Activated T-cell treated with anti-CD3 and anti-CD28 coated beads for 48 hours (primary cell): Measurements from ENCODE around the gene NBPF4.
"Not testable (repeated sequence)": the region's sequence is repeated elsewhere in the genome, so short reads cannot be mapped to it uniquely, and the experiment has no call there.

Experiments used
- DNase-seq: peaks from one replicate; pipeline ENCODE4 v3.0.0-alpha.2; 2020; ENCODE audit warnings: low read depth

Gene NBPF4

DNA sequence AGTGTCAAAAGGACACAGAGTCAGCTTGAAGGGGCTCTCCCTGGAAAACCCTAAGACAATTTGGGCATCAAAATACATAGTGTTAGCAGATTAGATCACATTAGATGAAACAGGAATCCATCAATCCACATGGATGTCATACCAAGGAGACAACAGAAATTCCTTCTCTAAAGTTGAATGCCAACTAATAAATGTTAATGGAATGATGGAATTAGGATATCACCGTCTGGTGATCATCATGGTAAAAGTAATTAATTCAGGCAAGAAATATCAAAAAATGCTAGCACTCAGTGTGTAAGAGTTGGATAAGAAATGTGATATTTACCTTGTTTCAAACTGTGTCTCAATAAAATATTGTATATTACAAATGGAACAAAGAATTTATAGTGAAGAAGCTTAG is 32.9 kb downstream of the NBPF4 start:
- no peak for DNase-seq

- DNase-seq = no peak
Observed at GRCh38 chr1:108209456-108210108, 34.3 kb downstream of the NBPF4 start.

- DNase-seq = no peak
Observed at GRCh38 chr1:108208724-108209446, 35.0 kb downstream of the NBPF4 start.

- DNase-seq = not testable (repeated sequence)
Observed at GRCh38 chr1:108203582-108203981, 40.3 kb downstream of the NBPF4 start.

- no peak for DNase-seq
Observed at GRCh38 chr1:108201687-108202086, 42.2 kb downstream of the NBPF4 start.

- DNase-seq = no peak
Observed at GRCh38 chr1:108200687-108201051, 43.2 kb downstream of the NBPF4 start.

GRCh38 chr1:108199781-108200686 is 43.8 kb downstream of the NBPF4 start, which contains the start of gene SLC25A24:
SLC25A24 (minus strand) TSS chr1:108200343; CDS start chr1:108200138, 205 bp downstream.
- DNase-seq = peak; percentile 71

- no peak for DNase-seq
Observed at GRCh38 chr1:108199201-108199691, 44.6 kb downstream of the NBPF4 start.

- DNase-seq = no peak
Observed at GRCh38 chr1:108194051-108194450, 49.8 kb downstream of the NBPF4 start.

- DNase-seq = no peak
Observed at GRCh38 chr1:108193333-108193732, 50.5 kb downstream of the NBPF4 start.

GRCh38 chr1:108192581-108192980 is 51.3 kb downstream of the NBPF4 start:
- no peak for DNase-seq

- DNase-seq = no peak
Observed at GRCh38 chr1:108190686-108191416, 53.0 kb downstream of the NBPF4 start.

GRCh38 chr1:108190001-108190634 is 53.8 kb downstream of the NBPF4 start:
- DNase-seq = no peak

- no peak for DNase-seq
Observed at GRCh38 chr1:108188801-108189200, 55.1 kb downstream of the NBPF4 start.

DNA sequence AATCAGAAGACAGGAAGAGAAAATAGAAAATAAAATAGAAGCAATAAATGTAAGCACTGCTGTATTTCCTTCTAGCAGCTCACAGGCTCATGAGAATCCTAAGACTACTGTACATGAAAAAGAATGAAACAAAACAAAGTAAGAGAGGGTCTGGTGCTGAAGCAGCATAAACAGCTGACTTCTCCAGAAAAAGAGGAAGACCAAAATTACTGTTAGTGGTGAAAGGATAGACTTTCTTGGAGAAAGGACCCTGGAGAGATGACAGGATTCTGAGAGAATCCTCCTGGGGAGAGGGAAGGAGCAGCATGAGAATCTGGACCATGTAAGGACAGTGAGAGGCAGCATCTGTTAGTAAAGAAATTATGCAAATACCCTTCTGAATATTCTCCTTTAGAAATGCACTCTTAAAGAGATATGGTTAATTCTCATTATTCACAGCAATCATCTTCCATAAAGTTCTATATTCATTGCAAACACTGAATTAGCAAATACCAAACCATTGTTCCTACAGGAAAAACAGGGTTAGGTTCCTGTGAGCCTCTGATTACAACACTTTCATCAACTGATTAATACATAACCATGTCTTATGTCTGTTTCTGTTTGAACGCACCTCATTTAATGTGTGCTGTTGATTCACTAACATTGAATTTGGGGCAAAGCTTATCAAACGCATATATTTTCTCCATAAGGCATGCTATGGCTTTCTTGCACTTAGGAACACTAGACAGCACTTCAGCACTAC is 60.7 kb downstream of the NBPF4 start:
- no peak for DNase-seq

GRCh38 chr1:108179018-108179417 is 64.9 kb downstream of the NBPF4 start:
- no peak for DNase-seq
